Skeletal muscle tissue (tissue), 4 donors: ENCODE results near the gene KLHL29. TPM values are rescaled to one million over a fixed set of nuclear protein-coding genes. Genes with fewer than 3 reads are reported as not detected.

ENCODE experiments used
- H3K27ac ChIP-seq: one replicate; pipeline ENCODE4 v1.7.0; 2013; ENCODE audit warnings: mild to moderate bottlenecking, low read depth, low read length, inconsistent platforms
- H3K27me3 ChIP-seq, 3 donors: one replicate each; pipeline ENCODE4 v1.7.0; 2013; ENCODE audit warnings: low read length in 3 of 3; ENCODE audit not compliant: control insufficient read depth in 3 of 3, insufficient read depth in 3 of 3
- H3K36me3 ChIP-seq, 3 donors: one replicate each; pipeline ENCODE4 v1.7.0; 2013; ENCODE audit warnings: low read length in 3 of 3; ENCODE audit not compliant: control insufficient read depth in 3 of 3, insufficient read depth in 3 of 3
- H3K4me1 ChIP-seq, 3 donors: one replicate each; pipeline ENCODE4 v1.7.0; 2013; ENCODE audit warnings: low read length in 3 of 3, mild to moderate bottlenecking in 3 of 3; ENCODE audit not compliant: control insufficient read depth in 3 of 3, insufficient read depth in 3 of 3
- H3K4me3 ChIP-seq, 3 donors: one replicate each; pipeline ENCODE4 v1.7.0; 2013; ENCODE audit warnings: low read length in 3 of 3
- H3K9ac ChIP-seq, 3 donors: one replicate each; pipeline ENCODE4 v1.7.0; 2013; ENCODE audit warnings: low read length in 3 of 3, mild to moderate bottlenecking in 3 of 3, moderate library complexity in 2 of 3, low read depth in 1 of 3
- H3K9me3 ChIP-seq, 3 donors: one replicate each; pipeline ENCODE4 v1.7.0; 2013; ENCODE audit warnings: low read length in 3 of 3; ENCODE audit not compliant: control insufficient read depth in 3 of 3
- total RNA-seq: library from RNA; depleted of rRNA; stranded (reverse); fragments of >200 nt; gene quantifications from one replicate; pipeline ENCODE4 v1.2.3, GENCODE V29; 2014
- donor health status: Osteomylitis.

Gene KLHL29
- total RNA-seq, 1 donor from 2014 or later: 3.7 TPM

- no peak overlapping the region for H3K27ac ChIP-seq
- H3K27me3 ChIP-seq: peaks cover 0 to 6% (median 5%) of the 10 kb centered on the region in 3 donors
- peak overlapping the region in 1 of 3 donors; percentile 33 for H3K9ac ChIP-seq
- peaks cover 2 to 11% (median 7%) of the 10 kb centered on the region in 3 donors for H3K4me1 ChIP-seq
- H3K4me3 ChIP-seq: peak overlapping the region; percentile 0 to 63 (median 2)
- H3K9me3 ChIP-seq: no peaks in the 10 kb centered on the region
- peaks cover 0 to 2% (median 0%) of the 10 kb centered on the region in 3 donors for H3K36me3 ChIP-seq
These were observed 278.3 kb downstream of the KLHL29 start for GRCh38 chr2:23662941-23663920.

- Histone ChIP-seq H3K27ac (no peak overlapping the region), H3K9ac (no peak overlapping the region), H3K4me3 (peak overlapping the region in 1 of 3 donors; percentile 0), H3K4me1 (peaks cover 2 to 16% (median 11%) of the 10 kb centered on the region in 3 donors), H3K27me3 (peaks cover 0 to 6% (median 5%) of the 10 kb centered on the region in 3 donors), H3K36me3 (peaks cover 0 to 2% (median 0%) of the 10 kb centered on the region in 3 donors), H3K9me3 (no peaks in the 10 kb centered on the region)
These were observed 279.2 kb downstream of the KLHL29 start for GRCh38 chr2:23664066-23664788.

GRCh38 chr2:23666241-23666979 lies 281.4 kb downstream of the KLHL29 start:
- Histone ChIP-seq H3K9me3 (no peaks in the 10 kb centered on the region), H3K4me1 (peaks cover 6 to 25% (median 21%) of the 10 kb centered on the region in 3 donors), H3K4me3 (no peak overlapping the region), H3K36me3 (peaks cover 0 to 2% (median 0%) of the 10 kb centered on the region in 3 donors), H3K9ac (no peak overlapping the region), H3K27me3 (peaks cover 0 to 6% (median 5%) of the 10 kb centered on the region in 3 donors), H3K27ac (no peak overlapping the region)

- Histone ChIP-seq H3K36me3 (peaks cover 0 to 2% (median 0%) of the 10 kb centered on the region in 3 donors), H3K4me3 (no peak overlapping the region), H3K4me1 (peaks cover 6 to 25% (median 21%) of the 10 kb centered on the region in 3 donors), H3K27ac (no peak overlapping the region), H3K9ac (no peak overlapping the region), H3K27me3 (peaks cover 0 to 6% (median 5%) of the 10 kb centered on the region in 3 donors), H3K9me3 (no peaks in the 10 kb centered on the region)
These were observed 282.0 kb downstream of the KLHL29 start for GRCh38 chr2:23666980-23667357.

- Histone ChIP-seq H3K27me3 (no peaks in the 10 kb centered on the region), H3K9ac (no peak overlapping the region), H3K27ac (no peak overlapping the region), H3K9me3 (no peaks in the 10 kb centered on the region), H3K4me1 (peaks cover 3 to 21% (median 20%) of the 10 kb centered on the region in 3 donors), H3K36me3 (peaks cover 0 to 2% (median 0%) of the 10 kb centered on the region in 3 donors), H3K4me3 (no peak overlapping the region)
These were observed 283.9 kb downstream of the KLHL29 start for GRCh38 chr2:23668756-23669304.

- no peaks in the 10 kb centered on the region for H3K9me3 ChIP-seq
- H3K4me1 ChIP-seq: peaks cover 3 to 16% (median 14%) of the 10 kb centered on the region in 3 donors
- no peak overlapping the region for H3K9ac ChIP-seq
- no peak overlapping the region for H3K27ac ChIP-seq
- H3K36me3 ChIP-seq: peaks cover 0 to 2% (median 0%) of the 10 kb centered on the region in 3 donors
- no peak overlapping the region for H3K4me3 ChIP-seq
- no peaks in the 10 kb centered on the region for H3K27me3 ChIP-seq
These were observed 284.6 kb downstream of the KLHL29 start for GRCh38 chr2:23669413-23670244.

GRCh38 chr2:23670245-23670592 lies 285.2 kb downstream of the KLHL29 start:
- H3K27me3 ChIP-seq: no peaks in the 10 kb centered on the region
- peaks cover 3 to 15% (median 14%) of the 10 kb centered on the region in 3 donors for H3K4me1 ChIP-seq
- no peak overlapping the region for H3K9ac ChIP-seq
- no peaks in the 10 kb centered on the region for H3K9me3 ChIP-seq
- H3K27ac ChIP-seq: no peak overlapping the region
- H3K4me3 ChIP-seq: no peak overlapping the region
- peaks cover 0 to 2% (median 0%) of the 10 kb centered on the region in 3 donors for H3K36me3 ChIP-seq

- H3K9me3 ChIP-seq: no peaks in the 10 kb centered on the region
- H3K4me1 ChIP-seq: peaks cover 3 to 15% (median 14%) of the 10 kb centered on the region in 3 donors
- no peak overlapping the region for H3K9ac ChIP-seq
- H3K27ac ChIP-seq: no peak overlapping the region
- no peak overlapping the region for H3K4me3 ChIP-seq
- H3K36me3 ChIP-seq: no peaks in the 10 kb centered on the region
- H3K27me3 ChIP-seq: no peaks in the 10 kb centered on the region
These were observed 288.1 kb downstream of the KLHL29 start for GRCh38 chr2:23673082-23673481.
